Endothelial cell of umbilical vein (primary cell): ENCODE data around the gene PTPRO. TPM values are rescaled to one million over a fixed set of nuclear protein-coding genes. Genes with fewer than 3 reads are reported as not detected.
A peak's percentile ranks its signal among the peaks of the same experiment; 100 is the strongest.

Experiments
- BruUV-seq: library from RNA; stranded (reverse); fragments of 400-500 nt; replicated peaks from 2 replicates; lab custom pipeline; 2021; lab: Mats Ljungman, UMichigan
- CTCF ChIA-PET: fragments of 300-600, 350-600 bp; sonication (Branson Sonifier 250); formaldehyde crosslinking; loops from one replicate; lab custom pipeline; 2021; ENCODE audit warnings: antibody characterized with exemption, inconsistent platforms; lab: Charles Lee
- POLR2A ChIA-PET: fragments of 300-600, 350-600 bp; sonication (Branson Sonifier 250); formaldehyde crosslinking; loops from one replicate; lab custom pipeline; 2021; ENCODE audit warnings: antibody characterized with exemption, inconsistent platforms; lab: Charles Lee
- DNase-seq: peaks from one replicate; pipeline ENCODE4 v3.0.0-alpha.2; 2011; ENCODE audit warnings: low read depth, low spot score
- FAIRE-seq: peaks from 2 replicates; lab custom pipeline; 2011; peaks lifted over from hg19 to GRCh38; lab: Jason Lieb, UNC
- H2AFZ ChIP-seq: 2 replicates; pipeline ENCODE4 v1.6.0; 2012; ENCODE audit warnings: low read depth, low read length, control low read depth, inconsistent platforms
- H3K27ac ChIP-seq: 2 replicates; pipeline ENCODE4 v1.5.1; 2011; ENCODE audit warnings: low read depth, mild to moderate bottlenecking, control low read depth, low read length, moderate library complexity; ENCODE audit not compliant: insufficient read depth
- H3K27me3 ChIP-seq, 2 experiments: 2 replicates each; pipeline versions ENCODE4 v1.6.0 to v1.6.1; 2011; ENCODE audit warnings: low read length in 2 of 2, mixed read lengths in 1 of 2; ENCODE audit not compliant: control insufficient read depth in 2 of 2, insufficient read depth in 2 of 2
- H3K36me3 ChIP-seq, 2 experiments: 2 replicates in 1 of 2; 3 replicates in 1 of 2; pipeline ENCODE4 v1.5.1; 2011; ENCODE audit warnings: low read length in 2 of 2, mild to moderate bottlenecking in 1 of 2, moderate library complexity in 1 of 2; ENCODE audit not compliant: control insufficient read depth in 2 of 2, insufficient read depth in 2 of 2; ENCODE audit errors: extremely low read depth in 1 of 2
- H3K4me1 ChIP-seq: 3 replicates; pipeline ENCODE4 v1.5.1; 2011; ENCODE audit warnings: mild to moderate bottlenecking, low read length; ENCODE audit not compliant: control insufficient read depth, insufficient read depth; ENCODE audit errors: extremely low read depth
- H3K4me2 ChIP-seq: 2 replicates; pipeline ENCODE4 v1.6.1; 2011; ENCODE audit warnings: low read length, control low read depth, mixed read lengths; ENCODE audit not compliant: insufficient read depth
- H3K4me3 ChIP-seq, 3 experiments: fragments of 200-600 bp in 1 of 3; sonication (generic), shearing (Covaris generic) in 1 of 3; replicated peaks in 1 of 3; 2 replicates each; pipeline ENCODE4 v1.5.1; 2011 to 2016; ENCODE audit warnings: control low read depth in 3 of 3, low read length in 3 of 3, mild to moderate bottlenecking in 2 of 3, inconsistent platforms in 1 of 3, low read depth in 1 of 3, moderate library complexity in 1 of 3; ENCODE audit not compliant: insufficient read depth in 1 of 3
- H3K79me2 ChIP-seq: 2 replicates; pipeline ENCODE4 v1.6.0; 2012; ENCODE audit warnings: low read length, inconsistent platforms; ENCODE audit not compliant: control insufficient read depth, insufficient read depth
- H3K9ac ChIP-seq: replicated peaks from 2 replicates; pipeline ENCODE3; 2011; ENCODE audit warnings: low read length, control low read depth; ENCODE audit not compliant: insufficient read depth; ENCODE audit errors: extremely low read depth
- H3K9me1 ChIP-seq: replicated peaks from 3 replicates; pipeline ENCODE4 v1.6.0; 2011; ENCODE audit warnings: mild to moderate bottlenecking, low read length; ENCODE audit not compliant: control insufficient read depth, insufficient read depth; ENCODE audit errors: extremely low read depth
- H3K9me3 ChIP-seq: replicated peaks from 2 replicates; pipeline ENCODE4 v1.5.1; 2012; ENCODE audit warnings: low read length, inconsistent platforms; ENCODE audit not compliant: control insufficient read depth, insufficient read depth
- H4K20me1 ChIP-seq: replicated peaks from 2 replicates; pipeline ENCODE3; 2011; ENCODE audit warnings: mild to moderate bottlenecking, low read length; ENCODE audit not compliant: control insufficient read depth, insufficient read depth; ENCODE audit errors: extremely low read depth
- EZH2 ChIP-seq: IDR thresholded peaks from 2 replicates; pipeline ENCODE4 v1.6.1; 2012; ENCODE audit warnings: borderline replicate concordance, low read depth, mild to moderate bottlenecking, moderate library complexity, low read length, inconsistent platforms; ENCODE audit not compliant: severe bottlenecking
- FOS ChIP-seq: IDR thresholded peaks from 2 replicates; pipeline ENCODE4 v1.6.1; 2011; ENCODE audit warnings: mild to moderate bottlenecking, low read length, moderate library complexity, borderline replicate concordance; ENCODE audit not compliant: insufficient read depth
- GATA2 ChIP-seq: IDR thresholded peaks from 2 replicates; pipeline ENCODE4 v1.7.0; 2011; ENCODE audit warnings: low read depth, mild to moderate bottlenecking, moderate library complexity, mixed read lengths, low read length; ENCODE audit not compliant: insufficient read length, insufficient read depth
- JUN ChIP-seq: IDR thresholded peaks from 2 replicates; pipeline ENCODE4 v1.6.1; 2011; ENCODE audit warnings: borderline replicate concordance, low read depth; ENCODE audit not compliant: insufficient read length, insufficient read depth
- POLR2A ChIP-seq: IDR thresholded peaks from 2 replicates; pipeline ENCODE4 v1.6.1; 2012; ENCODE audit warnings: low read depth, mild to moderate bottlenecking, control low read depth, low read length
- POLR2AphosphoS5 ChIP-seq: IDR thresholded peaks from 2 replicates; pipeline ENCODE4 v1.6.1; 2012; ENCODE audit warnings: low read depth, mild to moderate bottlenecking, control low read depth, low read length, moderate library complexity; ENCODE audit not compliant: insufficient read depth
- dilution Hi-C: fragments of 300-500 bp; cut with MboI; formaldehyde crosslinking; loops from one replicate; pipeline ENCODE4 v1.15.0; 2019; ENCODE audit warnings: low sequenced_read_pairs; ENCODE audit not compliant: extremely low pct_ligation_motif_present
- intact Hi-C: fragments of 100-400 bp; cut with micrococcal nuclease; formaldehyde crosslinking; loops from one replicate; pipeline ENCODE4 v1.10.0; 2022
- polyA plus RNA-seq, 4 experiments: library from polyadenylated mRNA; depleted of rRNA in 3 of 4; stranded (reverse) in 3 of 4; unstranded in 1 of 4; fragments of >200 nt; gene quantifications; 2 replicates each; pipeline versions ENCODE4 v1.2.1 to v1.2.3, GENCODE V29; 2011 to 2012; ENCODE audit warnings: missing spikeins in 1 of 4
- total RNA-seq: library from RNA; stranded (reverse); gene quantifications from 2 replicates; pipeline ENCODE4 v1.2.3, GENCODE V29; 2021

The PTPRO gene
- total and polyA plus RNA-seq, 2 donors (not counting 3 experiments of a cell fraction or from before 2014, with no cell fraction given): not detected

- Histone ChIP-seq H3K4me3 (no peak overlapping the region), H3K36me3 (no peaks in the 10 kb centered on the region), H4K20me1 (no peaks in the 10 kb centered on the region), H3K4me2 (peak overlapping the region; percentile 66), H3K9me3 (no peaks in the 10 kb centered on the region), H3K27me3 (peaks cover 0 to 2% of the 10 kb centered on the region in 2 experiments), H3K9me1 (no peaks in the 10 kb centered on the region), H3K27ac (peak overlapping the region; percentile 60), H3K79me2 (no peaks in the 10 kb centered on the region), H2AFZ (no peak overlapping the region), H3K9ac (no peak overlapping the region), H3K4me1 (peaks cover 28% of the 10 kb centered on the region)
- ChIA-PET CTCF (interaction anchor here (0.7 to 1.3 kb wide), 11 partner anchors 9 to 300 kb away, joined by 3 to 14 read pairs (median 5); partner anchors contain the start of gene EPS8), POLR2A (no interaction called here)
- dilution Hi-C loops: no loop called here
- TF ChIP-seq EZH2: no peak
- no peak for TF ChIP-seq POLR2A
- peak; percentile 41 for TF ChIP-seq FOS
- TF ChIP-seq JUN: peak; percentile 69
- TF ChIP-seq GATA2: peak; percentile 81
- TF ChIP-seq POLR2AphosphoS5: peak; percentile 35
- FAIRE-seq (peak; percentile 93), DNase-seq (peak; percentile 87)
- intact Hi-C loops: loop anchor here (1.0 kb wide), 3 partner anchors 30 to 101 kb away; no protein-coding TSS in a partner anchor
- BruUV-seq: no TSS peak
These were observed 277.1 kb downstream of the PTPRO start for GRCh38 chr12:15599266-15600037.
